Parathyroid adenoma (tissue), 2 donors: ENCODE data around the gene BIRC6.

Experiments used
- H2AFZ ChIP-seq: fragments of 300-600 bp; sonication (generic); one replicate; pipeline ENCODE4 v1.7.0; 2017; ENCODE audit warnings: antibody characterized with exemption, mild to moderate bottlenecking
- H3K27ac ChIP-seq: fragments of 300-600 bp; sonication (generic); one replicate; pipeline ENCODE4 v1.7.0; 2017
- H3K27me3 ChIP-seq: fragments of 300-600 bp; sonication (generic); one replicate; pipeline ENCODE4 v1.7.0; 2017; ENCODE audit warnings: low read length; ENCODE audit not compliant: control insufficient read depth, insufficient read depth
- H3K36me3 ChIP-seq: fragments of 300-600 bp; sonication (generic); one replicate; pipeline ENCODE4 v1.7.0; 2017; ENCODE audit warnings: low read length; ENCODE audit not compliant: control insufficient read depth, insufficient read depth
- H3K4me1 ChIP-seq: fragments of 300-600 bp; sonication (generic); one replicate; pipeline ENCODE4 v1.7.0; 2017; ENCODE audit warnings: control low read depth
- H3K4me2 ChIP-seq: fragments of 300-600 bp; sonication (generic); one replicate; pipeline ENCODE4 v1.7.0; 2017; ENCODE audit warnings: low read length
- H3K4me3 ChIP-seq: fragments of 300-600 bp; sonication (generic); one replicate; pipeline ENCODE4 v1.7.0; 2017; ENCODE audit warnings: low read depth, low read length
- H3K79me2 ChIP-seq: fragments of 300-600 bp; sonication (generic); one replicate; pipeline ENCODE4 v1.7.0; 2017; ENCODE audit warnings: control low read depth
- H3K9ac ChIP-seq: fragments of 300-600 bp; sonication (generic); one replicate; pipeline ENCODE4 v1.7.0; 2017; ENCODE audit warnings: mild to moderate bottlenecking
- H3K9me3 ChIP-seq: fragments of 300-600 bp; sonication (generic); one replicate; pipeline ENCODE4 v1.7.0; 2017; ENCODE audit warnings: low read length; ENCODE audit not compliant: control insufficient read depth
- CTCF ChIP-seq: fragments of 300-600 bp; sonication (generic); IDR thresholded peaks from one replicate; pipeline ENCODE4 v1.7.0; 2017; ENCODE audit warnings: antibody characterized with exemption, mild to moderate bottlenecking
- donor health status: primary hyperparathyroidism.

Gene BIRC6

GRCh38 chr2:32504877-32505478 is 148.2 kb downstream of the BIRC6 start:
- TF ChIP-seq CTCF: no peak
- Histone ChIP-seq H3K36me3 (no peaks in the 10 kb centered on the region), H3K9me3 (no peaks in the 10 kb centered on the region), H3K4me3 (no peak overlapping the region), H3K4me2 (no peak overlapping the region), H3K79me2 (no peaks in the 10 kb centered on the region), H2AFZ (no peak overlapping the region), H3K4me1 (no peaks in the 10 kb centered on the region), H3K9ac (no peak overlapping the region), H3K27ac (no peak overlapping the region), H3K27me3 (no peaks in the 10 kb centered on the region)

- H3K27me3 ChIP-seq: no peaks in the 10 kb centered on the region
- no peaks in the 10 kb centered on the region for H3K36me3 ChIP-seq
- H3K9ac ChIP-seq: no peak overlapping the region
- no peaks in the 10 kb centered on the region for H3K79me2 ChIP-seq
- H3K9me3 ChIP-seq: no peaks in the 10 kb centered on the region
- no peak overlapping the region for H2AFZ ChIP-seq
- H3K4me3 ChIP-seq: no peak overlapping the region
- H3K27ac ChIP-seq: no peak overlapping the region
- no peak for TF ChIP-seq CTCF
- no peak overlapping the region for H3K4me2 ChIP-seq
- no peaks in the 10 kb centered on the region for H3K4me1 ChIP-seq
These were observed 149.6 kb downstream of the BIRC6 start for GRCh38 chr2:32506446-32506845.

- H2AFZ ChIP-seq: no peak overlapping the region
- H3K4me1 ChIP-seq: no peaks in the 10 kb centered on the region
- H3K79me2 ChIP-seq: no peaks in the 10 kb centered on the region
- H3K4me3 ChIP-seq: no peak overlapping the region
- no peak overlapping the region for H3K9ac ChIP-seq
- H3K27me3 ChIP-seq: no peaks in the 10 kb centered on the region
- H3K36me3 ChIP-seq: no peaks in the 10 kb centered on the region
- H3K9me3 ChIP-seq: no peaks in the 10 kb centered on the region
- H3K4me2 ChIP-seq: no peak overlapping the region
- no peak for TF ChIP-seq CTCF
- H3K27ac ChIP-seq: no peak overlapping the region
These were observed 158.1 kb downstream of the BIRC6 start for GRCh38 chr2:32514946-32515345.

GRCh38 chr2:32516567-32516966 is 159.7 kb downstream of the BIRC6 start:
- Histone ChIP-seq H3K27ac (no peak overlapping the region), H3K36me3 (no peaks in the 10 kb centered on the region), H3K4me1 (no peaks in the 10 kb centered on the region), H3K4me3 (no peak overlapping the region), H2AFZ (no peak overlapping the region), H3K4me2 (no peak overlapping the region), H3K27me3 (no peaks in the 10 kb centered on the region), H3K79me2 (no peaks in the 10 kb centered on the region), H3K9me3 (no peaks in the 10 kb centered on the region), H3K9ac (no peak overlapping the region)
- TF ChIP-seq CTCF: no peak

- H3K4me3 ChIP-seq: no peak overlapping the region
- TF ChIP-seq CTCF: no peak
- no peaks in the 10 kb centered on the region for H3K36me3 ChIP-seq
- H3K9ac ChIP-seq: no peak overlapping the region
- H3K4me1 ChIP-seq: no peaks in the 10 kb centered on the region
- H2AFZ ChIP-seq: no peak overlapping the region
- H3K27ac ChIP-seq: no peak overlapping the region
- no peaks in the 10 kb centered on the region for H3K9me3 ChIP-seq
- H3K27me3 ChIP-seq: no peaks in the 10 kb centered on the region
- H3K79me2 ChIP-seq: no peaks in the 10 kb centered on the region
- no peak overlapping the region for H3K4me2 ChIP-seq
These were observed 165.9 kb downstream of the BIRC6 start for GRCh38 chr2:32522770-32523169.
